GM12864 (cell line): ENCODE results near the gene SUPT5H.

Source experiments
- DNase-seq: peaks from one replicate; pipeline ENCODE4 v3.0.0-alpha.2; 2011; ENCODE audit warnings: low read depth
- H3K4me3 ChIP-seq: 2 replicates; pipeline ENCODE4 v1.5.1; 2011; ENCODE audit warnings: mild to moderate bottlenecking, low read depth, low read length, control low read depth
- CTCF ChIP-seq: IDR thresholded peaks from 2 replicates; pipeline ENCODE4 v1.5.1; 2011; ENCODE audit warnings: low read depth, mild to moderate bottlenecking, moderate library complexity, low read length, control low read depth, inconsistent platforms; ENCODE audit errors: missing control alignments

SUPT5H gene

GRCh38 chr19:39507715-39508364, 62.5 kb downstream of the SUPT5H start:
- no peak for DNase-seq
- TF ChIP-seq CTCF, result no peak
- peak overlapping the region; percentile 61 for H3K4me3 ChIP-seq

- no peak overlapping the region for H3K4me3 ChIP-seq
- no peak for DNase-seq
- no peak for TF ChIP-seq CTCF
Measured at GRCh38 chr19:39508629-39509028, 63.2 kb downstream of the SUPT5H start.

DNA sequence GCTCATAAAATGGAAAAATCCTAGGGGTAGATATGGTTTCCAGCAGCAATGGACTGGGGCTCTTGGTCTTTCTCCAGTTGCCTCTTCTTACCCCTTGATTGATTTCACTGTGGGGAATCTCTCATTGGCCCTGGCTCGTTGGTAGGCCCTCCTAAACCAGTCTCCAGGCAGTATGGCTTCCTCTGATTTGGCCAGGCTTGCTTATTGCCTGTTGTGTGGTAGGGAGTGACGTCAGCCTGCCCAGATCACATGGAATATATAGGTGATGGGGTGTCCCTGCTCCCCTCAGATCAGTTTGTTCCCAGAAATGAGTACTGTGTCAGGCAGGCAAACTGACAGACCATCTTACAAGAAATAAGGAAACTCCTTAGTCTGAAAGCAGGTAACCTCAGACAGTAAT, 63.9 kb downstream of the SUPT5H start:
- TF ChIP-seq CTCF, result no peak
- no peak for DNase-seq
- H3K4me3 ChIP-seq, result no peak overlapping the region

DNA sequence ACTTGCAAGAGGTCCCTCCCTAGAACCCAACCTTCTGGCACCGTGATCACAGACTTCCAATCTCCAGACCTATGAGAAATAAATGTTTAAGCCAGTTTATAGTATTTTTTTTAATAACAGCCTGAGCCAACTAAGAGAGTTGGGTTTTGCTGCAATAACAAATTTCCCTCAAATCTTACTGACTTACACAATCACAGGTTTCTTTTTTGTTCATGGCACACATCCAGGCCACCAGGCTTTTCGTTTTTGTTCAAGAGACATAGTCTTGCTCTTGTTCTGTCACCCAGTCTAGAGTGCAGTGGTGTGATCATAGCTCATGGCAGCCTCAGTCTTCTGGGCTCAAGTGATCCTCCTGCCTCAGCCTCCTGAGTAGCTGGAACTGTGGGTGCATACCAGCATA, 67.6 kb downstream of the SUPT5H start:
- no peak for TF ChIP-seq CTCF
- no peak overlapping the region for H3K4me3 ChIP-seq
- DNase-seq, result no peak

- no peak for TF ChIP-seq CTCF
- H3K4me3 ChIP-seq, result no peak within 1 kb of the TSS
- DNase-seq, result no peak
Measured at GRCh38 chr19:39514840-39515550, 69.6 kb downstream of the SUPT5H start, which contains the start of gene SELENOV. Gene SELENOV, plus strand, starts transcription at chr19:39515139. Its CDS starts 74 bp downstream, at chr19:39515213.

DNA sequence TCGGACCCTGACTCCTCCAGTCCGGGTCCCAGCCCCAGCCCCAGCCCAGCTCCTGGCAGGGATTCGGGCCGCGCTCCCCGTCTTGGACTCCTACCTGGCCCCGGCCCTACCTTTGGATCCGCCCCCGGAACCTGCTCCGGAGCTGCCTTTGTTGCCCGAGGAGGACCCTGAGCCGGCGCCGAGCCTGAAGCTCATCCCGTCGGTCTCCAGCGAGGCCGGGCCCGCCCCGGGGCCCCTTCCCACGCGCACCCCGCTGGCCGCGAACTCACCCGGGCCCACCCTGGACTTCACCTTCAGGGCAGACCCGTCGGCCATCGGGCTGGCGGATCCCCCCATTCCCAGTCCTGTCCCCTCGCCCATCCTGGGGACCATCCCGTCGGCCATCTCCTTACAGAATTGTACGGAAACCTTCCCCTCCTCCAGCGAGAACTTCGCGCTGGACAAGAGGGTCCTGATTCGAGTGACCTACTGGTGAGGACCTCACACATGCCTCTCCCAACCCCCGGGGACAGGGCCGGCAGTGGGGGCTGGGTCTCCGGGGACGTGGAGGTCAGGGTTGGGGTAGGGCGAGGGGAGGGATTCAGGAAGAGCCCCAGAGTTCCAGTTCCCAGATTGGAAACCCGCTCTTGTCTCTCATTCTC, 70.3 kb downstream of the SUPT5H start:
- H3K4me3 ChIP-seq, result no peak overlapping the region
- no peak for TF ChIP-seq CTCF
- no peak for DNase-seq
